ENCODE results near the gene MFN2.
"Not testable (repeated sequence)": the region's sequence is repeated elsewhere in the genome, so short reads cannot be mapped to it uniquely, and the experiment has no call there.

MFN2 gene

GRCh38 chr1:11998636-11999035, 18.4 kb downstream of the MFN2 start:
- DNase-seq (ENCODE audit: low read depth in 2 of 2) = no peak

- DNase-seq (ENCODE audit: low read depth in 2 of 2) = no peak
Observed at GRCh38 chr1:11999236-11999635, 19.0 kb downstream of the MFN2 start.

GRCh38 chr1:12001249-12001917, 21.1 kb downstream of the MFN2 start:
- DNase-seq (ENCODE audit: low read depth in 2 of 2) = no peak

- no peak for DNase-seq (ENCODE audit: low read depth in 2 of 2)
Observed at GRCh38 chr1:12001996-12002493, 21.8 kb downstream of the MFN2 start.

GRCh38 chr1:12003762-12004161, 23.5 kb downstream of the MFN2 start:
- no peak for DNase-seq (ENCODE audit: low read depth in 2 of 2)

- no peak for DNase-seq (ENCODE audit: low read depth in 2 of 2)
Observed at GRCh38 chr1:12005488-12006166, 25.4 kb downstream of the MFN2 start.

- DNase-seq (ENCODE audit: low read depth in 2 of 2) = no peak
Observed at GRCh38 chr1:12006167-12006921, 26.1 kb downstream of the MFN2 start.

- no peak for DNase-seq (ENCODE audit: low read depth in 2 of 2)
Observed at GRCh38 chr1:12007204-12007603, 27.0 kb downstream of the MFN2 start.

- not testable (repeated sequence) for DNase-seq (ENCODE audit: low read depth in 2 of 2)
Observed at GRCh38 chr1:12008355-12008754, 28.1 kb downstream of the MFN2 start.

- DNase-seq (ENCODE audit: low read depth in 2 of 2) = no peak
Observed at GRCh38 chr1:12009318-12009947, 29.2 kb downstream of the MFN2 start.

GRCh38 chr1:12010746-12011570, 30.7 kb downstream of the MFN2 start:
- no peak for DNase-seq (ENCODE audit: low read depth in 2 of 2)

- DNase-seq (ENCODE audit: low read depth in 2 of 2) = no peak
Observed at GRCh38 chr1:12011998-12012397, 31.8 kb downstream of the MFN2 start.

GRCh38 chr1:12012560-12013316, 32.5 kb downstream of the MFN2 start:
- no peak for DNase-seq (ENCODE audit: low read depth in 2 of 2)

GRCh38 chr1:12014141-12014991, 34.1 kb downstream of the MFN2 start:
- DNase-seq (ENCODE audit: low read depth in 2 of 2) = no peak

GRCh38 chr1:12015001-12015491, 34.8 kb downstream of the MFN2 start:
- no peak for DNase-seq (ENCODE audit: low read depth in 2 of 2)

- no peak for DNase-seq (ENCODE audit: low read depth in 2 of 2)
Observed at GRCh38 chr1:12015499-12015898, 35.3 kb downstream of the MFN2 start.

- no peak for DNase-seq (ENCODE audit: low read depth in 2 of 2)
Observed at GRCh38 chr1:12016182-12016581, 35.9 kb downstream of the MFN2 start.

GRCh38 chr1:12019858-12020509, 39.7 kb downstream of the MFN2 start:
- DNase-seq (ENCODE audit: low read depth in 2 of 2) = no peak

- DNase-seq (ENCODE audit: low read depth in 2 of 2) = no peak
Observed at GRCh38 chr1:12021616-12022015, 41.4 kb downstream of the MFN2 start.

All from stimulated activated CD8-positive, alpha-beta memory T cell treated with anti-CD3 and anti-CD28 coated beads, Interleukin-15, amount 100 ng/mL, for 4 hours (primary cell).